LoVo (cell line): Measurements from ENCODE around the gene IL13.
"Not testable (repeated sequence)": the region's sequence is repeated elsewhere in the genome, so short reads cannot be mapped to it uniquely, and the experiment has no call there.

Experiments used
- DNase-seq: peaks from one replicate; pipeline ENCODE4 v3.0.0-alpha.2; 2016; ENCODE audit warnings: low spot score

Gene IL13

GRCh38 chr5:132657676-132658380 lies at the start of gene IL13:
TSS of gene IL13 (plus strand) at chr5:132658173. CDS start at chr5:132658187, 14 bp downstream.
- DNase-seq: no peak

- no peak for DNase-seq
Measured at GRCh38 chr5:132611965-132612364, 46.0 kb upstream of the IL13 start.

GRCh38 chr5:132612846-132613245 lies 45.1 kb upstream of the IL13 start:
- no peak for DNase-seq

DNA sequence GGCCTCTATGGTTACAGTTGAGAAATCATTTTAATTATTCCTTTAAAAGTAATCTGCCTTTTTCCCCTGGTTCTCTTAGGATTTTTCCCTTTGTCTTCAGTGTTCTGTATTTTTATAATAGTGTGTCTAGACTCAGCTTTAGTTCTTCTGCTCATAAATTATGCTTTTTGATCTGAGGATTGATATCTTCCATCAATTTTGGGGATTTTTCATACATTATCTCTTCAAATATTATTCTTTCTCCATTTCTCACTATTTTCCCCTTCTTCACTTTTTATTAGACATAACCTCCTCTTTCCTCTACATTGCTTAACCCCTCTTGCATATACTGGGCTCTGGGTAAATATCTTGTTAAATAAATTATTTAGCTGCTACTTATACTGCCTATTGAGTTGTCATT lies 36.3 kb upstream of the IL13 start:
- no peak for DNase-seq

DNA sequence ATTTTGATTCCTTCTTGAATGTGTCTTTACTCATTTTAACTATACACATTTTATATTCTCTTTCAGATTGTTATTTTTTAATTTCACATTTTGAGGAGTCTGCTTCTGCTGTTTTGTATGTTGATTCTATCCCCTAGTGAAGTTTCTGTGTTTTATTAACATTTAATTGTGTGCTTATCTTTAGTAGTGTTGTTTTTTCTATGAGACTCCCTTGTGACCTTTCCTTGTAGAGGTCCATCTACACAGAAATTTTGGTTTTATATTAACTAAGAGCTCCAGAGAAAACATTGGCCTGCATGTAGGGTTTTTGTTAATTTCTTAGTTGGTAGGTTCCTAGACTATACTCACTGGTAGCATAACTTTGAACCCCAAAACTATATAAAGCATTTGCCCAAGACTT lies 35.4 kb upstream of the IL13 start:
- DNase-seq: no peak

- DNase-seq: no peak
Measured at GRCh38 chr5:132627470-132627869, 30.5 kb upstream of the IL13 start.

DNA sequence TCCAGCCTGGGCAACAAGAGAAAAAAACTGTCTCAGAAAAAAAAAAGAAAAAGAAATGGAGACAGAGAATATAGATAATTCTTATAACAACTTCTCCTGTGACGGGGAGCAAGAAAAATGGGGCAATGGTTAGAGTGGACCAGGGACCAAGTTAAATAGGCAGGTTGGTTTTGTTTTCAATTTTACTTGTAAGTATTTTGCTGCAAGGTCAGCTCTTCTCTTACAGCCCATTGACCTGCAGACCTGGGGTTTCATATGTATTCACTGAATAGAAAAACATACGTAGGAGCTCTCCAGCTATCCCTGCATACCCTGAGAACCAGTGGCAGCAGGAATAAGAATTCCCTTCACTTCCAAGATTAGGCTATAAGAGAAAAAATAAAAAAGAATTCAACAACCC lies 29.2 kb upstream of the IL13 start:
- no peak for DNase-seq

- no peak for DNase-seq
Measured at GRCh38 chr5:132629230-132629944, 28.6 kb upstream of the IL13 start.

- DNase-seq: not testable (repeated sequence)
Measured at GRCh38 chr5:132633587-132633986, 24.4 kb upstream of the IL13 start.

GRCh38 chr5:132635873-132636272 lies 22.1 kb upstream of the IL13 start:
- DNase-seq: no peak

GRCh38 chr5:132637241-132637640 lies 20.7 kb upstream of the IL13 start:
- no peak for DNase-seq

GRCh38 chr5:132639706-132640130 lies 18.3 kb upstream of the IL13 start:
- DNase-seq: no peak

- no peak for DNase-seq
Measured at GRCh38 chr5:132640613-132641012, 17.4 kb upstream of the IL13 start.

- DNase-seq: no peak
Measured at GRCh38 chr5:132641241-132641723, 16.7 kb upstream of the IL13 start.

GRCh38 chr5:132641841-132642240 lies 16.1 kb upstream of the IL13 start:
- no peak for DNase-seq

GRCh38 chr5:132644177-132644576 lies 13.8 kb upstream of the IL13 start:
- no peak for DNase-seq

DNA sequence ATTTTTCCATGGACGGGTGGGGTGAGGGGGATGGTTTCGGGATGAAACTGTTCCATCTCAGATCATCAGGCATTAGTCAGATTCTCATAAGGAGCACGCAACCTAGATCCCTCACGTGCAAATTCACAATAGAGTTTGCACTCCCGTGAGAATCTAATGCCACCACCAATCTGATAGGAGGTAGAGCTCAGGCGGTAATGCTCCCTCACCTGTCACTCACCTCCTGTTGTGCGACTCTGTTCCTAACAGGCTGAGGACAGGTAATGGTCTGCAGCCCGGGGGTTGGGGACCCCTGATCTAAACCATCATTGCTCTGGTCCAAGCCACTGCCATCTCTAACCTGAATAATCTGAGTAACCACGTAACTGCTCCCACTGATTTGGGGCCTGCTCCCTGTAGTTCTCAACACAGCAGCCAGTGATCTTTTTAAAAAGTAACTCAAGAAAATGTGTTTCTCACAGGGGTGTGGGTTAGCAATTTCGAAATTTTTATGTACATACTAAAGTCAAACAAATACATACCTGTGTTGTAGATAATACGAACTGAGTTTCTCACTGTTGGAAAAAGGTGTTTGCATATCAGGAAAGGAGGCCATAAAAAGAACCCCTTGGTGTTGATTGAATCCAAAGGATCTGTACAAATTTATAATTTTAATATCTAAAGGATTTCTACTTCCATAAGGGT lies 11.2 kb upstream of the IL13 start:
- no peak for DNase-seq

GRCh38 chr5:132647473-132647872 lies 10.5 kb upstream of the IL13 start:
- no peak for DNase-seq

DNA sequence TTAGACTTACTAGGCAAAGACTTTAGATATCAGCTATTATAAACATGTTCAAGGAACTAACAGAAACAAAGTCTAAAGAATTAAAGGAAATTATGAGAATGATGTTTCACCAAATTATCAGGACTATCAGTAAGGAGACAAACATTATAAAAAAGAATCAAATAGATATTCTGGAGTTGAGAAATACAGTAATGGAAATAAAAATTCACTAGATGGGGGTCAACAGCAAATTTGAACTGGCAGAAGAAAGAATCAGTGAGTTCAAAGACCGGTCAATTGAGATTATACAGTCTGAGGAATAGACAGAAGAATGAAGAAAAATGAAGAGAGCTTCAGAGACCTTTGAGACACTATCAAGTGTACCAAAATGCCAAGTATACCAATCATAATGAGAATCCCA lies 9.6 kb upstream of the IL13 start:
- DNase-seq: no peak

DNA sequence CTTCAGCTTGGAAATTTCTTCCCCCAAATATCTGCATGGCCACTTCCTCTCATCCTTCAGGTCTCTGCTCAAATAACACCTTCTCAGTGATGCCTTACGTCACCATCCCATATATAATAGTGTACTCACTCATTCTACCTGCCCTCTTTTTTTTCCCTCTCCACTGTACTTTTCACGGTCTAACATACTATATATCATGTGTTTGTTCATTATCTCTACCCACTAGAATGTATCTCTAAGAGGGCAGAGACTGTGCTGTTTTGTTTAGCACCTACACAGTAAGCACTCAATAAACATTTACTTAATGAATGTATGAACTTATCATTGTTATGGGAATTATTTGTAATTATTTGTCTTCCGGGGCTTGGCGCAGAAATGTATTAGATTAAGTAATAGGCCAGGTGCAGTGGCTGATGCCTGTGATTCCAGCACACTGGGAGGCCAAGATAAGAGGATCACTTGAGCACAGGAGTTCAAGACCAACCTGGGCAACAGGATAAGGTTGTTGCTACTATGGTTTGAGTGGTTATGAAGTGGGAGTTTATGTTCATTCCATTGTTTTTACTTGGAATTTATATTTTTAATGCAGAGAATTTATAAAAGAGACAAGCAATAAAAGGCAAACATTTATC lies 6.0 kb upstream of the IL13 start:
- DNase-seq: no peak

- no peak for DNase-seq
Measured at GRCh38 chr5:132653716-132654115, 4.3 kb upstream of the IL13 start.
